Activated CD8-positive, alpha-beta T cell treated with anti-CD3 and anti-CD28 coated beads for 36 hours (primary cell): ENCODE data around the gene MYO18A. TPM values are rescaled to one million over a fixed set of nuclear protein-coding genes. Genes with fewer than 3 reads are reported as not detected.

Source experiments
- ATAC-seq: fragments of 200-7000 bp; cut with Tn5 transposase; one replicate; pipeline ENCODE4 v1.10.0; 2021; ENCODE audit warnings: mild to moderate bottlenecking, moderate library complexity
- CTCF ChIA-PET: fragments of 350-600 bp; sonication (Branson Sonifier 250); formaldehyde crosslinking; loops from one replicate; lab custom pipeline; 2021; ENCODE audit warnings: antibody characterized with exemption; lab: Charles Lee
- POLR2A ChIA-PET: fragments of 350-600 bp; sonication (Branson Sonifier 250); formaldehyde crosslinking; loops from one replicate; lab custom pipeline; 2021; ENCODE audit warnings: antibody characterized with exemption; lab: Charles Lee
- DNase-seq: peaks from one replicate; pipeline ENCODE4 v3.0.0-alpha.2; 2020
- H3K27ac Mint-ChIP-seq: one replicate; pipeline ENCODE4 v1.8.0; 2021; ENCODE audit warnings: mild to moderate bottlenecking, mixed read lengths
- H3K27me3 Mint-ChIP-seq: one replicate; pipeline ENCODE4 v1.8.0; 2021; ENCODE audit warnings: mixed read lengths
- H3K36me3 Mint-ChIP-seq: one replicate; pipeline ENCODE4 v1.8.0; 2021; ENCODE audit warnings: low read depth, mixed read lengths
- H3K4me1 Mint-ChIP-seq: one replicate; pipeline ENCODE4 v1.8.0; 2021; ENCODE audit warnings: low read depth, mixed read lengths
- H3K4me3 Mint-ChIP-seq: one replicate; pipeline ENCODE4 v1.8.0; 2021; ENCODE audit warnings: mild to moderate bottlenecking, moderate library complexity, mixed read lengths
- H3K9me3 Mint-ChIP-seq: one replicate; pipeline ENCODE4 v1.8.0; 2021; ENCODE audit warnings: mixed read lengths
- CTCF ChIP-seq: fragments of 200-600 bp; IDR thresholded peaks from one replicate; pipeline ENCODE4 v1.8.0; 2022; ENCODE audit warnings: antibody characterized with exemption, mild to moderate bottlenecking
- intact Hi-C: fragments of 100-400 bp; cut with micrococcal nuclease; formaldehyde crosslinking; loops from one replicate; pipeline ENCODE4 v1.10.0; 2022
- total RNA-seq, 2 experiments: library from RNA; stranded (reverse); gene quantifications; one replicate each; pipeline ENCODE4 v1.2.3, GENCODE V29; 2021

Gene MYO18A
- total RNA-seq, 2 experiments from 2014 or later: 27.5 to 29.4 TPM

GRCh38 chr17:29159306-29159860 is 20.8 kb downstream of the MYO18A start:
- H3K4me1 Mint-ChIP-seq: peaks cover 36% of the 10 kb centered on the region
- ATAC-seq (no peak), DNase-seq (no peak)
- TF ChIP-seq CTCF: no peak
- no peaks in the 10 kb centered on the region for H3K36me3 Mint-ChIP-seq
- ChIA-PET CTCF (interaction anchor here (1.4 to 1.9 kb wide), 3 partner anchors 10 to 42 kb away, joined by 3 to 11 read pairs (median 5); no protein-coding TSS in a partner anchor), POLR2A (interaction anchor here (1.0 kb wide), 1 partner anchor 27 kb away, joined by 3 read pairs; no protein-coding TSS in a partner anchor)
- intact Hi-C loops: no loop called here
- H3K4me3 Mint-ChIP-seq: no peak overlapping the region
- peak overlapping the region; percentile 25 for H3K27ac Mint-ChIP-seq
- no peaks in the 10 kb centered on the region for H3K9me3 Mint-ChIP-seq
- no peaks in the 10 kb centered on the region for H3K27me3 Mint-ChIP-seq

DNA sequence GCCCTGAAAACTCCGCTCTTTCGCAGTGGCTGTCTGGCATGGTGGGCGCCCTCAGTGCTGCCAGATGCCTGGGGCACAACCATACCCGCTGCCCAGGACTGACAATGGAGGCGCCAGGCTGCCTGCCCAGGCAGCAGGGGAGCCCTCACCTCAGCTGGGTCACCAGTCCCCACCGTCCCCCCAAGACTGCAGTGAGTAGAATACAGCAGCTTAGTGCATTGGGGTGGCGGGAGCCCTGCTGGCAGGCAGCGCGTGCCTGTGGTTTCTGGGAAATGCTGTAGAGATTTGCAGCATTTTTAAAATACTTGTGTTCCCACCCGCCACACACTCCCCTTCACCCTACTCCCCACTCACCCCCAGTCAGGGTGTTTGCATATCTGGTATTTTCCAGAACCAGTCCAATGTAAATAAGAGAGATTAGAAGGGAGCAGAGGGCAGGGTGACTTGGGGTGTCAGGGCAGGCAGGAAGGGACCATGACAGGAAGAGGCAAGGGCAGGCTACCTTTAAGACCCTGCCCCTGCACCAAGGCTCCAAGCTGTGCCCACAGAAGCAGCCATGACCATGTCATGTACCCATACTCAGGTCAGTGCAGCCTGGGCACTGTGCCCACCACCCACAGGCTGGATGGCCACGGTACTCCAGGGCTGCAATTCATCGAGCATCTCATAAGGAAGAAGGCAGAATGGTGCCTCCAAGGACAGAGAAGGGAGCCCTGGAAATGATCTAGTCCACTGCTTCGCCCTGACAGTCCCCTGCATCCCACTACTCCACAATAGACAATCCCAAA is 21.5 kb downstream of the MYO18A start:
- POLR2A ChIA-PET: interaction anchor here (1.0 kb wide), 1 partner anchor 28 kb away, joined by 3 read pairs; no protein-coding TSS in a partner anchor
- Mint-ChIP-seq H3K27me3 (no peaks in the 10 kb centered on the region), H3K36me3 (no peaks in the 10 kb centered on the region), H3K4me3 (no peak overlapping the region), H3K4me1 (peaks cover 43% of the 10 kb centered on the region), H3K27ac (peak overlapping the region; percentile 25), H3K9me3 (no peaks in the 10 kb centered on the region)
- DNase-seq (no peak), ATAC-seq (no peak)
- TF ChIP-seq CTCF: no peak
- intact Hi-C loops: no loop called here
- CTCF ChIA-PET: interaction anchor here (0.9 to 1.9 kb wide), 3 partner anchors 10 to 82 kb away, joined by 3 to 11 read pairs (median 3); no protein-coding TSS in a partner anchor

- Mint-ChIP-seq H3K4me1 (peaks cover 44% of the 10 kb centered on the region), H3K36me3 (no peaks in the 10 kb centered on the region), H3K9me3 (no peaks in the 10 kb centered on the region), H3K27me3 (no peaks in the 10 kb centered on the region), H3K27ac (no peak overlapping the region), H3K4me3 (no peak overlapping the region)
- ATAC-seq: no peak
- ChIA-PET CTCF (interaction anchor here (0.9 to 1.4 kb wide), 2 partner anchors 13 to 82 kb away, joined by 3 read pairs; no protein-coding TSS in a partner anchor), POLR2A (no interaction called here)
- intact Hi-C loops: no loop called here
- TF ChIP-seq CTCF: no peak
- DNase-seq: no peak
These were observed 22.1 kb downstream of the MYO18A start for GRCh38 chr17:29158096-29158487.

DNA sequence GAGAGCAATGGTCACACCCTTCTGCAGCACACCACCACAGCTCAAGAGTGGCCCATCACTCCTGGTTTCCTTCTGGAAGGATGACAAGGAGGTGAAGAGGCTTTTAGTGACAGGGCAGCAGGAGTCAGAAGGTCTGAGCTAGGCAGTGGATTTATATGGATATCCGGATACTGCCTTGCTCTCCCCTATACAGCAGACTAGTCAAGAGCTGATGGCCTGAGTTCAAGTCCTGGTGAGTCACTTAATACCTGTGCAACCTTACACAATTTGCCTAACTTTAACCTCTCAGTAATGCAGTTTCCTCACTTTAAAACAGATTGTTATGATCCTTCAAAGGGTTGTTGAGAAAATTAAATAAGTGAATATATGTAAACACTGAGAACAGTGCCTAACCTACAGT is 22.9 kb downstream of the MYO18A start:
- H3K4me1 Mint-ChIP-seq: peaks cover 44% of the 10 kb centered on the region
- no peak overlapping the region for H3K4me3 Mint-ChIP-seq
- no peaks in the 10 kb centered on the region for H3K9me3 Mint-ChIP-seq
- peak overlapping the region; percentile 30 for H3K27ac Mint-ChIP-seq
- ChIA-PET CTCF (interaction anchor here (0.8 to 15.1 kb wide), 3 partner anchors 9 to 21 kb away, joined by 3 to 355 read pairs (median 4); partner anchors contain the start of gene MYO18A), POLR2A (no interaction called here)
- intact Hi-C loops: no loop called here
- ATAC-seq (no peak), DNase-seq (no peak)
- no peaks in the 10 kb centered on the region for H3K27me3 Mint-ChIP-seq
- TF ChIP-seq CTCF: no peak
- no peaks in the 10 kb centered on the region for H3K36me3 Mint-ChIP-seq
